HG03159 (cell line): ENCODE results near the gene ULK2.
A peak's percentile ranks its signal among the peaks of the same experiment; 100 is the strongest.

ENCODE experiments used
- ATAC-seq: cut with Tn5 transposase; IDR thresholded peaks from one replicate; pipeline ENCODE4 v1.9.1; 2021; ENCODE audit warnings: mild to moderate bottlenecking, moderate library complexity; ENCODE audit not compliant: unreplicated experiment

ULK2 gene

GRCh38 chr17:19750020-19750572, 117.6 kb downstream of the ULK2 start:
- ATAC-seq: no peak

GRCh38 chr17:19748807-19749193, 118.9 kb downstream of the ULK2 start:
- ATAC-seq: no peak

GRCh38 chr17:19747829-19748806, 119.6 kb downstream of the ULK2 start, which contains the start of gene ALDH3A1:
Gene ALDH3A1 (minus strand): TSS chr17:19748298. CDS start chr17:19745129, 3,169 bp downstream.
- ATAC-seq: no peak

- ATAC-seq: no peak
These were observed 120.5 kb downstream of the ULK2 start for GRCh38 chr17:19747159-19747719.

- no peak for ATAC-seq
These were observed 121.2 kb downstream of the ULK2 start for GRCh38 chr17:19746517-19746916.

GRCh38 chr17:19744922-19745757, 122.6 kb downstream of the ULK2 start:
- ATAC-seq: peak; percentile 79

GRCh38 chr17:19744492-19744891, 123.2 kb downstream of the ULK2 start:
- ATAC-seq: no peak

GRCh38 chr17:19743101-19744100, 124.3 kb downstream of the ULK2 start:
- no peak for ATAC-seq

GRCh38 chr17:19742495-19742894, 125.2 kb downstream of the ULK2 start:
- no peak for ATAC-seq

GRCh38 chr17:19741832-19742457, 125.8 kb downstream of the ULK2 start:
- ATAC-seq: no peak

GRCh38 chr17:19740933-19741332, 126.8 kb downstream of the ULK2 start:
- no peak for ATAC-seq

GRCh38 chr17:19739241-19740201, 128.2 kb downstream of the ULK2 start:
- no peak for ATAC-seq

- no peak for ATAC-seq
These were observed 129.0 kb downstream of the ULK2 start for GRCh38 chr17:19738757-19739156.

GRCh38 chr17:19738073-19738449, 129.7 kb downstream of the ULK2 start:
- ATAC-seq: no peak

GRCh38 chr17:19737305-19738072, 130.2 kb downstream of the ULK2 start:
- ATAC-seq: no peak

- ATAC-seq: no peak
These were observed 131.7 kb downstream of the ULK2 start for GRCh38 chr17:19736071-19736470.

GRCh38 chr17:19733953-19734526, 133.7 kb downstream of the ULK2 start:
- ATAC-seq: no peak
